Bone marrow (tissue), 2 donors: ENCODE results near the gene SCP2.

Experiments used
- DNase-seq, 2 donors: peaks; one replicate each; lab custom pipeline; 2025; lab: John Stamatoyannopoulos, UW

The SCP2 gene

DNA sequence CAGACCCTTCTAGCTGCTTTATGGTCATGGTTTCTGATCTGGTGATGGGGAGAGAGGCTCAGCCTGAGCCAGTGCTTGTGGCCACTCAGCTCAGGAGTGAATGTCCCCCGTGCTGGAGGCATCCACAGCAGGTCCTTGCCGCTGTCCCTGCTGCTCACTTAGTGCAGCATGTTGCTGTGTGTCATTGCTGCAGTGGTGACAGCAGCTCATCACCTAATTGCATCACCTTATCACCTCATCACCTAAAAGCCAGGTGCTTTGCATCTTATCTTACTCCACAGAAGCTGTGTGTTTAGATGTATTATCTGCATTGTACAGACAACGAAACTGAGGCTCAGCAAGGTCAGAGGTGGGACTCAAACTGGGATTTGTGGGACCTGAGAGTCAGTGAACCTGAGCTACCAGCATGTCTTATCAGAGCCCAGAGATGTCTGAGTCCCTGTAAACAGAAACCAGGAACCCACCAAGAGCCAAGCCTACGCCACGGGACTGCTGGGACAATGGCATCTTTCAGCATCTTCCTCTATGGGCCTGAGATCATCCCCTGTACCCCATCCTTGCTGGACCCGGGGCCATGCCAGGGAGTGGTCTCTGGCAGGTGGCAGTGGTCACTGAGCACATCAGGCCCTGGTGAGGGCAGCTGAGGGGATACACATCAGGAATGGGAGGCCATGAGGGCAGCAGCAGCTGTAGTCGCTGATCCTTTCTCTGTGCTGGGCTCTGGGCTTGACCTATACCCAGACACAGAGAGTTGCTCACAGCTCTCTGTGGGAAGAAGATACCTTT, 141.4 kb downstream of the SCP2 start:
- no peak for DNase-seq

DNA sequence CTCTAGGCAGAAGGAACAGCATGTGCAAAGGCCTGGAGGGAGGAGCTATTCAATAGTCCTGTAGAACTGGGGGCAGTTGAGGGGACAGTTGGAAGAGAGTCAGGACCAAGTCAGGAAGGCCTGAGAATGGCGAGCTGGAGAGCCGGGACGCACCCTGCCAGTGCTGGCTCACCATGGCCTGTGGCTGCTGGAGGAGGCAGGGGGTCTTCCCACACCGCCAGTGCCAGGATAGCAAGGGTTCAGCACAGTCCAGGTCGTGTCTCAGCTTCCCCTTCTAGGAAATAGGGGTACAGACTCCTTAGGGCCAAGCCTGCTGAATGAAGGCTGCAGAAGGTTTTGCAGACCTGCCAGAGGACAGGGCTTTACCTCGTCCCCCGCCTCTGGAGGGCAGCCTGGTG, 142.2 kb downstream of the SCP2 start:
- DNase-seq = no peak

- DNase-seq = no peak
Measured at GRCh38 chr1:53069663-53070327, 142.7 kb downstream of the SCP2 start.

DNA sequence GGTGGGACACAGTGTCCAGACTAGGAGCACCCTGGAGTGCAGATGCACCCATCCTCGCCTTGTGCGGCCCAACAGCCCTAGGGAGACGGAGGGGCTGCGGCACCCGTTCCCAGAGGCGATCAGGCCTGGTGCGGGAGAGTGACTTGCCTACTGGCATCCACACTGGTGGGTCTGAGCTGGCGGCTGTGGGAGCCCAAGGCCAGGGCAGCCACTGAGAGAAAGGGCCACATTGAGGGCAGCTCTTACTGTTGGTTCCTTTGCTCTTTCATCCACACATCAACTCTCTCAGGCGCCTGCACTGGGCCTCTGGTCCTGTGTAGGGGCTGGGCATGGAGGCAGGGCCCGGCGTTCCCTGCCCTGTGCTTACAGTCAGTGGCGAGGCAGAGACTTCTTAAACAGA, 143.5 kb downstream of the SCP2 start:
- no peak for DNase-seq

DNA sequence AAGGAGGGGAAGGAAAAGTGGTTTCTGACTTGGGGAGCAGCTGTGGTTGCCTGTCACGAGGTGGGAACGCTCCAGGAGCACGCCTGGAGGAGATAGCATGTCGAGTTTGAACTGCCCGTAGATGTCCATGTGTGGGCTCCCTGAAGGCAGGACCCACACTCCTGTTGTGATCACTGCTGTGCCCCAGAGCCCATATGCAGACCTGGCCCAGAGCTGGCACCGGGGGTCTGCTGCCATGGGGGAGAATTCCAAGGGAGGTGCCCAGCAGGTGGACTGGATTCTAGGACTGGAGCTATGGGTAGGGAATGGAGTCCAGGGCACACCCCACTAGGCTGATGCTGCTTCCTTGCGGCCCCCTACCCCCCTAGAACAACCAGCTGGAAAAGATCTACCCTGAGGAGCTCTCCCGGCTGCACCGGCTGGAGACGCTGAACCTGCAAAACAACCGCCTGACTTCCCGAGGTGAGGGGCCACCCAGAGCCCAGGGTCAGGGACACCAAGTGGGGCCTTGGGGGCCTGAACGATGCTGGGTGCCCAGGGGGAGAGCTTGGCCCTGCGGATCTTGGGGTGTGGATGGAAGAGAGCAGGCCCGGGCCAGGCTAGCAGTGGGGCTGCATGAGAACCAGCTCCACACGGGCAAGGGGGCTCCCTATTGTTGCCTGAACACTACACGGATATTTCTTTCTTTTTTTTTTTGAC, 144.2 kb downstream of the SCP2 start:
- no peak for DNase-seq

- no peak for DNase-seq
Measured at GRCh38 chr1:53071915-53072314, 144.8 kb downstream of the SCP2 start.

DNA sequence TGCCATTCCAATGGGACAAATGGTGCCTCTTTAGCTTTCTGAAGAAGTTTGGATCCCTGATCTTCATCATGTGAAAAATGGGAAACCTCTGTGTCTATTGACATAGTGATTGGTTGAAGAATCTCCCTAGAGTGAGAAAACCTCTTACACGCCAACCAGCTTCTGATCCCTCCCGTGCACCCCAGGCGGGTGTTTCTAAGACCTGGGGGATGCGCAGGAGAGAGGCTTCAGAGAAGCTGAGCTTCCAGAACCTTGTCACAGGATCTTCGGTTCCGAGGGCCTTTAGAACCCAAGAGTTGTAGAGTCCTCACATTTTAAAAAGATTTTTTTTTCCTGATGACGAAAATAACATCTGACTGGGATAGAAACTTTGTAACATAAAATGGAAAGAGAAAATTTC, 146.2 kb downstream of the SCP2 start:
- DNase-seq = no peak

DNA sequence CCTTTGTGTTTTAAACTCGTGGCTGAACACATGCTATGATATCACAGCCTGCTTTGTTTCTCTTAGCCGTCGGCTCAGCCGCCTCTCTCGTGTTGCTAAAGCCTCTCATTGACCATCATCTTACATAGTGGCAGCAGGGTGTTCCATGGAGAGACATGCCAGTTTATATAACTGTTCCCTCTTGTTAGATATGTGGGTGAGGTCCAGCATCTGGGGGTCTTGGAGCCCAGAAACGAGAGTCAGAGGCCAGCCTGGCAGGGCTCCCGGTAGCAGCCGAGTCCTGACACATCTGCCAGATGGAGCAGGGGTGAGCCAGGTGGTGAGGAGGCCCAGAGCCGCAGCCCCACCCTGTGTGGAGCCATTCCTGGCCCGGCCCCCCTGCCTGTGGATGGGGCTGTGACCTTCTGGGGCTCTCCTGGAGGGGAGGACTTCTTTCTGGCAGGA, 146.8 kb downstream of the SCP2 start:
- no peak for DNase-seq

DNA sequence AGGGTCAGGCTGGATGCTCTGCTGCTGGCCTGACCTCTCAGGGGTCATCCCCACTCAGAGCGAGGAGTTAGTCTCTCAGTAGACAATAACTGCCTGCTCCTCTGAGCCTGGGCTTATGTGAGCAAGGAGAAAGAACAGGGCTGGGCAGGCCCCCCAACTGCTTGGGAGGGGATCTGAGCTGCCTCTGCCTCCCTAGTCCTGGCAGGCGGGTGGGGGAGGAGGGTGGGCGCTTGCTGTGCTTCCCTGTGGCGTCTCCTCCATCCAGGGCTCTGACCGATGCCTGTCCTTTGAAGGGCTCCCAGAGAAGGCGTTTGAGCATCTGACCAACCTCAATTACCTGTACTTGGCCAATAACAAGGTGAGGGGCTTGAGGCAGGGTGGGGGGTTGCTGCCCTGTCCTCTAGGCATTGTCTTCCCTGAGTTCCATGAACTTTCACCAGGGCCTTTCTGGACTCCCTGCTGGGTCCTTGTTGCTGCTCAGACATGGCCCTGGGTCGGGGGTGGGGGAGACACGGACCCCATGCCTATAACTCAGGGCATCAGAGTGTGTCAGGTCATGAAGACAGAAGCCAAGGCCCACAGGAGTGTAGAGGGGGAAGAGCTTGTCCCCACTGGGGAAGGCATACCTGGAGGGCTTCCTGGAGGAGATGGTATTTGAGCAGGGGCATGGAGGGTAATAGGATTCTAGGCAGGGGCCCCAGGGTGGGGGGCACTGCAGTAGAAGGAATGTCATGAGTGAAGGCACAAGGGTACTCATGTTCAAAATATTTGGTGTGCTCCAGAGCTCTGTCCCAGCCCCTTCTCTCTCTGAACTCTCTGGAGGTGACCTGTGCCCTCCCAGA, 147.5 kb downstream of the SCP2 start:
- DNase-seq = no peak

DNA sequence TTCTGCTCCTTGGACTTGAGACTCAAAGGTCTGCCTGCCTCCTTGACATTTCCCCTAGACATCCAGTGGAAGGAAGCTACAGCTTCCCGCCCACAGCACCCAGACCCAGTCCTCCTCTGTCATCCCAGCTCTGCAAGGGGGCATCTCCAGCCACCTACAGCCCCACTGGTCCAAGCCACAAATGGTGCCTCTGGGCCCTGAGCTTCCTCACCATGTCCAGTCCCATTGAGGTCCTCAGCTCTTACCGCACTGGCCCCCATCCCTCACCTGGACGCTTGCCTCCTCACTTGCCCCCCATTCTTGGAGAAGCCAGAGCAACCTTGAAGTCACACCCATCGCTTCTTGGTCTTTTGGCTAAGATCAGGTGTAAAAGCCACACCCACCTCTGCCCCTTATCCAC, 148.1 kb downstream of the SCP2 start:
- DNase-seq = no peak

GRCh38 chr1:53075761-53076163, 148.7 kb downstream of the SCP2 start:
- no peak for DNase-seq

- DNase-seq = no peak
Measured at GRCh38 chr1:53076165-53076564, 149.1 kb downstream of the SCP2 start.

GRCh38 chr1:53076721-53077598, 149.9 kb downstream of the SCP2 start:
- DNase-seq = no peak

- no peak for DNase-seq
Measured at GRCh38 chr1:53077599-53077965, 150.5 kb downstream of the SCP2 start.

DNA sequence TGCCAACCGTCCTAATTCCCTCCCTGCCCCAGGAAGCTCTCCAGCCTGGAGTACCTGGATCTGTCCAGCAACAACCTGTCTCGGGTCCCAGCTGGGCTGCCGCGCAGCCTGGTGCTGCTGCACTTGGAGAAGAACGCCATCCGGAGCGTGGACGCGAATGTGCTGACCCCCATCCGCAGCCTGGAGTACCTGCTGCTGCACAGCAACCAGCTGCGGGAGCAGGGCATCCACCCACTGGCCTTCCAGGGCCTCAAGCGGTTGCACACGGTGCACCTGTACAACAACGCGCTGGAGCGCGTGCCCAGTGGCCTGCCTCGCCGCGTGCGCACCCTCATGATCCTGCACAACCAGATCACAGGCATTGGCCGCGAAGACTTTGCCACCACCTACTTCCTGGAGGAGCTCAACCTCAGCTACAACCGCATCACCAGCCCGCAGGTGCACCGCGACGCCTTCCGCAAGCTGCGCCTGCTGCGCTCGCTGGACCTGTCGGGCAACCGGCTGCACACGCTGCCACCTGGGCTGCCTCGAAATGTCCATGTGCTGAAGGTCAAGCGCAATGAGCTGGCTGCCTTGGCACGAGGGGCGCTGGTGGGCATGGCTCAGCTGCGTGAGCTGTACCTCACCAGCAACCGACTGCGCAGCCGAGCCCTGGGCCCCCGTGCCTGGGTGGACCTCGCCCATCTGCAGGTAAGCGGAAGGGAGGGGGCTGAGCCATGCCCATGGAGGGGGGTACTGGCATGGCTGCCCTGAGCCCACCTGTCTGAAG, 151.4 kb downstream of the SCP2 start:
- DNase-seq = no peak

DNA sequence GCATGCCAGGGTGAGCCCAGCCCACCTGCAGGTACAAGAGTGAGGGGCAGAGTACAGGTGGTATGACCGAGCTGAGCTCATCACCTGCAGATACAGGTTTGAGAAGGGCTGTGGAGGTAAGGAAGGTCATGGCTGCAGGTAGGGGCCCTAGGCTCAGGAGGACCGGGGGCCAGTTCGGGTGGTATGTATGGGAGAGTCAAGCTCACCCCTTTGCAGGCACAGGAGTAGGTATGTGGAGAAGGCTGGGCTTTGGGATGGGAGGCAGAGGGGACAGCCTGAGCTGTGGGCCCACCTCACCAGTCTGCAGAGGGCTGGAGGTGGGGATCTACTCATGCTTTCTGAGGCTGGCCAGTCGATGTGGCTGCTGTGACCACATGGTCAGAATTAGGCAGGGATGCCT, 152.2 kb downstream of the SCP2 start:
- DNase-seq = no peak

- DNase-seq = no peak
Measured at GRCh38 chr1:53080041-53080440, 153.0 kb downstream of the SCP2 start.

DNA sequence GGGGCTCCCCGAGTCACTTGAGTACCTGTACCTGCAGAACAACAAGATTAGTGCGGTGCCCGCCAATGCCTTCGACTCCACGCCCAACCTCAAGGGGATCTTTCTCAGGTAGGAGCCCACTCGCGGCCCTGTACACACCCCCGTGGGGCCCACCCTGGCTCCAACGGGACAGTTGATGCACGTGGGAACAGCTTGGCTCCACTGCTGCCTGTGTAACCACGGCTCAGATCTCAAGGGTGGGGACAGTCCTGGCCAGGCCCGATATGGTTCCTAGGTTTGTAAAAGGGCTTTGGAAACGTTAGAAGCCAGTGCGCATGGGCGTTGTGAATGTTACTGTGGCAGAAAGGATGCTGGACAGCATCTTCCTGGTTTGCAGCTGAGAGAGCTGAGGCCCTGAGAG, 153.7 kb downstream of the SCP2 start:
- DNase-seq = no peak

DNA sequence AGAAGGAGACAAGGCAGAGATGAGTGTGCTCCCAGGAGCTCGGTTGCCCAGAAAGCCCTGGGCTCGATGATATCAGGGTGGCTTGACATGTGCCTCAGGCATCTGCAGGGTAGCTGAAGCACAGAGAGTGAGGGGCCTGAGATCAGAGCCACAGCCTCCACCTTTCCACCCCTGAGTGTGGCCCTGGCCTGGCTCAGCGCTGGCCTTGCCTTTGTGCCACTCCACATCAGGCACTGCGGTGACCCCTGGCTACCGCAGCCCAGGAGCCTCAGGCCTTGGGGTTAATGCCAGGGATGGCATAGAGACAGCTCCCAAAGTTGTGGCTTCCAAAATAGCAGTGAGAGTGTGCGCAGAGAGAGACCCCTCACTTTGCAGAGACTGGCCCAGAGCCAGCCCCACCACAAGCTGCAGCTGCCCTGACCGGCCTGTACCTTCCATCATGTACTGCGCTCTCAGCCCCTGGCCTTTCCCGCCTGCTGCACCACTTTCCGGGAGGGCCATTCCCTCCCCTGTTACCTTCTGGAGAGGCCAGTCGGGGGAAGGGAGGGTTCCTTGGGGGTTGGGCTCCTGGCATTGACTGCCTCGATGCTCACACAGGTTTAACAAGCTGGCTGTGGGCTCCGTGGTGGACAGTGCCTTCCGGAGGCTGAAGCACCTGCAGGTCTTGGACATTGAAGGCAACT, 154.4 kb downstream of the SCP2 start:
- DNase-seq = no peak
